Measurements from ENCODE around the gene OR6C6. TPM values are rescaled to one million over a fixed set of nuclear protein-coding genes. Genes with fewer than 3 reads are reported as not detected.
"Not testable (repeated sequence)": the region's sequence is repeated elsewhere in the genome, so short reads cannot be mapped to it uniquely, and the experiment has no call there.

OR6C6 gene
- not detected in 2 replicates for total RNA-seq

GRCh38 chr12:55296469-55296868 is at the start of gene OR6C6:
OR6C6 (minus strand) TSS chr12:55296569; CDS start chr12:55295232, 1,337 bp downstream.
- no peak for DNase-seq (ENCODE audit: low read depth)
- no peak for TF ChIP-seq CTCF (conservative IDR thresholded peaks at IDR 0.05; ENCODE audit: low read depth, low read length)
- H3K4me3 ChIP-seq (ENCODE audit: low read depth, low read length), result no peak within 1 kb of the TSS

- DNase-seq (ENCODE audit: low read depth), result no peak
- H3K4me3 ChIP-seq (ENCODE audit: low read depth, low read length), result no peak overlapping the region
- no peak for TF ChIP-seq CTCF (conservative IDR thresholded peaks at IDR 0.05; ENCODE audit: low read depth, low read length)
Observed at GRCh38 chr12:55336002-55336401, 39.6 kb upstream of the OR6C6 start.

GRCh38 chr12:55330446-55330845 is 34.1 kb upstream of the OR6C6 start, which contains the start of gene OR6C3:
OR6C3 (plus strand) TSS chr12:55330746; CDS start chr12:55331701, 955 bp downstream.
- H3K4me3 ChIP-seq (ENCODE audit: low read depth, low read length), result no peak within 1 kb of the TSS
- TF ChIP-seq CTCF (conservative IDR thresholded peaks at IDR 0.05; ENCODE audit: low read depth, low read length), result no peak
- no peak for DNase-seq (ENCODE audit: low read depth)

GRCh38 chr12:55325801-55326200 is 29.4 kb upstream of the OR6C6 start:
- DNase-seq (ENCODE audit: low read depth); H3K4me3 ChIP-seq (ENCODE audit: low read depth, low read length): not testable (repeated sequence)

GRCh38 chr12:55320201-55320600 is 23.8 kb upstream of the OR6C6 start:
- TF ChIP-seq CTCF (conservative IDR thresholded peaks at IDR 0.05; ENCODE audit: low read depth, low read length), result no peak
- no peak for DNase-seq (ENCODE audit: low read depth)
- no peak overlapping the region for H3K4me3 ChIP-seq (ENCODE audit: low read depth, low read length)

GRCh38 chr12:55314043-55314442 is 17.7 kb upstream of the OR6C6 start, which contains the start of gene OR6C1:
OR6C1 (plus strand) TSS chr12:55314343; CDS start chr12:55320600, 6,257 bp downstream.
- DNase-seq (ENCODE audit: low read depth), result no peak
- TF ChIP-seq CTCF (conservative IDR thresholded peaks at IDR 0.05; ENCODE audit: low read depth, low read length), result no peak
- H3K4me3 ChIP-seq (ENCODE audit: low read depth, low read length), result no peak within 1 kb of the TSS

- no peak for TF ChIP-seq CTCF (conservative IDR thresholded peaks at IDR 0.05; ENCODE audit: low read depth, low read length)
- H3K4me3 ChIP-seq (ENCODE audit: low read depth, low read length), result no peak overlapping the region
- no peak for DNase-seq (ENCODE audit: low read depth)
Observed at GRCh38 chr12:55289999-55290398, 6.4 kb downstream of the OR6C6 start.

Data from epithelial cell of proximal tubule (primary cell).